NCI-H2171 (cell line): ENCODE measurements around the gene ZNF770.

Experiments
- DNase-seq: peaks from one replicate; lab custom pipeline; 2025; lab: John Stamatoyannopoulos, UW

ZNF770 gene, protein sequence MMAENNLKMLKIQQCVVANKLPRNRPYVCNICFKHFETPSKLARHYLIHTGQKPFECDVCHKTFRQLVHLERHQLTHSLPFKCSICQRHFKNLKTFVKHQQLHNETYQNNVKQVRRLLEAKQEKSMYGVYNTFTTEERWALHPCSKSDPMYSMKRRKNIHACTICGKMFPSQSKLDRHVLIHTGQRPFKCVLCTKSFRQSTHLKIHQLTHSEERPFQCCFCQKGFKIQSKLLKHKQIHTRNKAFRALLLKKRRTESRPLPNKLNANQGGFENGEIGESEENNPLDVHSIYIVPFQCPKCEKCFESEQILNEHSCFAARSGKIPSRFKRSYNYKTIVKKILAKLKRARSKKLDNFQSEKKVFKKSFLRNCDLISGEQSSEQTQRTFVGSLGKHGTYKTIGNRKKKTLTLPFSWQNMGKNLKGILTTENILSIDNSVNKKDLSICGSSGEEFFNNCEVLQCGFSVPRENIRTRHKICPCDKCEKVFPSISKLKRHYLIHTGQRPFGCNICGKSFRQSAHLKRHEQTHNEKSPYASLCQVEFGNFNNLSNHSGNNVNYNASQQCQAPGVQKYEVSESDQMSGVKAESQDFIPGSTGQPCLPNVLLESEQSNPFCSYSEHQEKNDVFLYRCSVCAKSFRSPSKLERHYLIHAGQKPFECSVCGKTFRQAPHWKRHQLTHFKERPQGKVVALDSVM

GRCh38 chr15:34988027-34988902, at the start of gene ZNF770:
ZNF770 (minus strand) TSS chr15:34988287; CDS start chr15:34983434, 4,853 bp downstream.
- peak; percentile 78 for DNase-seq

DNA sequence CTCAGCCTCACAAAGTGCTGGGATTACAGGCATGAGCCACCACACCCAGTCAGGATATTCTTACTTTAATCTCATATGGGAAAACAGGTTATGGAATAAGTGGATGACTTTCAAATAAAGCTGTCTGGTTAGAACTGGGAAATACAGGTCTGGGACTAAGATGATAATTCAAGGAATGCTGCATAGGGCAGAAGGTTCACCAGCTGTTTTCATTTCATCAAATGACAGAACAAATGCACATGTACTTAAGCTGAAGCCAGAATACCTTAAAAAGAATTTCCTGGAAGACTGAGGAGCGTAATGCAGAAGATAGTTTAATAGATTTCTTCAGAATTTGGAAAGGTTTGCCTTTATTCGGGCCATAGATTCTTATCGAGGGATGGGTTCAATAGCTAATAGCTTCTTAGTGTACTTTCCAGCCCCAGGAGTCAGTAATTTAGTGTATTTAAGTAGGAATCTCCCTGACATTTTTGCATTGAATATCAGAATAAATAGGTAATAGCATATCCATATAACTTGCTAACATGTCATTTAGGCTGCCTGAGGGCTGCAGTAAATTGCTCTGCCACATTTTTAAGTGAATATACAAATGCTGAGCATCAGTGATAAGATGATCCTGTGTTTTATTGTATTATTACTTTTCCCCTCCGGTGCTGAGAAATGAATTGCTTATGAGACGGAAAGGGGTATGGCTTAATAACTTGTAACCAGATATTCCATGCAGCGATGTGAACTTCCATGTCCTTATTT, 40.3 kb upstream of the ZNF770 start:
- no peak for DNase-seq

GRCh38 chr15:35023804-35024203, 35.7 kb upstream of the ZNF770 start:
- no peak for DNase-seq

GRCh38 chr15:35020974-35021373, 32.9 kb upstream of the ZNF770 start:
- DNase-seq: no peak

GRCh38 chr15:35019404-35020327, 31.6 kb upstream of the ZNF770 start:
- no peak for DNase-seq

DNA sequence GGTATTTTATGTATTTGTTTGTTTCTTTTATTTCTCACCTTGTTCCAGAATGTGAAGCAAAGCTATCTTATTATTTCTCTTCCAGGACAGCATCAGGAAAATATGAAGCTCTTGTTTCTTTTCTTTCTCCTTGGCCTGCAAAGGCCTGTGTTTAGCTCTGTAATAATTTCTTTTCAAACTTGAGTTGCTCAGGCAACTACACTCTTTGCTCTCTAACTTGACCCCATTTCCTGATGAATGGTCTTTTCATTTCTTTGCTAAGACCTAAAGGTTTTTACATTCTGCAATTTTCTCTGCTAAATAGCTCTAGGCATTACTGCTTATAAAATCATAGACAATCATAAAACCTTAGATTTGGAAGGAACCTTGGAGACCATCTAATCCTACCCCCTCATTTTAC, 26.2 kb upstream of the ZNF770 start:
- no peak for DNase-seq

- no peak for DNase-seq
Observed at GRCh38 chr15:35013370-35013769, 25.3 kb upstream of the ZNF770 start.

DNA sequence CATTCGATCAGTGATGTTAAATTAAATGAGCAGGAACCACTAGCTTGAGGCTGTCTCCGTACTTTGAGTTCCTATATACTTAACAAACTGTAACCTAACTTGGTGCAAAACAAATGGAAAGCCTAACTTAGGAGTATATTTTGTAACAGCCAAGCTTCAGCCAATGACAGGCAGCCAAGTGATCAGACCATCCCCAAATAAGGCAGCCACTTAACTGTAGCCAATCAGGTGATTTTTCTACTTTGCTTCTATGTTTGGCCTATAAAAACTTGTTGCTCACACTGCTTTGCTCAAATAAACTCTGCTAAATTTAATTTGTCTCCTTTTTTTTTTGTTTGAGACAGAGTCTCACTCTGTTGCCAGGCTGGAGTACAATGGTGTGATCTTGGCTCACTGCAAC, 19.3 kb upstream of the ZNF770 start:
- DNase-seq: no peak

DNA sequence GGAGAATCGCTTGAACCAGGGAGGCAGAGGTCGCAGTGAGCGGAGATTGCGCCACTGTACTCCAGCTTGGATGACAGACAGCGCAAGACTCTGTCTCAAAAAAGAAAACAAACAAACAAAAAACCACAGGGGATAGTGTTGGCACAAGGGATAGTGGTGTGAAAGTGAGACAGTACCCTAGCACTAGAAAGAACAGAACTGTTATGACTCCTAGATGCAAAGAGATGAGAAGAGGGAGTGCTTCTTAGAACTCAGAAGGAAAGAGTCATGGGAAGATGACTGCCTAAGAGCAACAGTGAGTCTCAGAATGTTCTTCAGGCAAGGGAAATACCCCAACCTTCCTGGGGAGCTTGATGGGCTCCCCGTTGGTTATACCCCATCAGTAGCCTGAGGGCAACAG, 17.8 kb upstream of the ZNF770 start:
- DNase-seq: no peak

DNA sequence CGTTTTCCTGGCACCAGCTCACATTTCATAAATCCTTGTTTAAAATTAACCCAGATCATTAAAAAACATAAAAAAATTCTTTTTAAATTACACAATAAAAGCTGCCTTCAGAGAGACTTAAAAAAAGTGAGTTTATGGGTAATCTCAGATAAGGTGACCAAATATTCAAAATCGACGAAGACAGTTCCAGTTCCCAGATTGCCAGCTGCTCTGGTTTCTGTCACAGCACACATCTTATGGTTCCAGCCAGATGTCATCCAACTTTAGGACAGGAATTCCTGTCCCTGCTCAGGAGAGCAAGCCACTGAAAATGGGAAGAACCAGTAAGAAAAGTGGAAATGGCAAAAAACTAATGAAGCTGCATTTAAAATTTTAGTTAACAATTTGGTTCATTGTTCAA, 15.8 kb upstream of the ZNF770 start:
- DNase-seq: no peak

DNA sequence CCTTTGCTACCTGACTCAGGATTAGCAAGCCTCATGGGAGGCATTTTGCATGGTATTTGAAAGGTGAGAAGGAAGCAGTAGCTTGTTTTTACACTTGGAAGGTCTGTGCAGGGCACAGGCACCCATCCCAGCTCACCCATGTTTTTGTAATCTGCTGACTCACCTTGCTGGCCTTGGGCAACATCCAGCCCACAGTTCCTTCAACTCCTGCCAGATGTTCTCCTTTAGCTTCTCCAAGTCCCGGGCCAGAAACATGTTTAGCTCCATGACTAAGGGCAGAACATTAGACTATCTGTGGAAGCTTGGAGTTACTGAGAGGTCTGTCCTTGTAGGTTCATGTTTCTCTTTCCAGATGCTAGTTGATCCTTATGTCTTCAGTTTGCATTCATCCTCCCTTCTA, 12.4 kb upstream of the ZNF770 start:
- no peak for DNase-seq

- no peak for DNase-seq
Observed at GRCh38 chr15:34999906-35000305, 11.8 kb upstream of the ZNF770 start.

GRCh38 chr15:34994925-34995324, 6.8 kb upstream of the ZNF770 start:
- DNase-seq: no peak

DNA sequence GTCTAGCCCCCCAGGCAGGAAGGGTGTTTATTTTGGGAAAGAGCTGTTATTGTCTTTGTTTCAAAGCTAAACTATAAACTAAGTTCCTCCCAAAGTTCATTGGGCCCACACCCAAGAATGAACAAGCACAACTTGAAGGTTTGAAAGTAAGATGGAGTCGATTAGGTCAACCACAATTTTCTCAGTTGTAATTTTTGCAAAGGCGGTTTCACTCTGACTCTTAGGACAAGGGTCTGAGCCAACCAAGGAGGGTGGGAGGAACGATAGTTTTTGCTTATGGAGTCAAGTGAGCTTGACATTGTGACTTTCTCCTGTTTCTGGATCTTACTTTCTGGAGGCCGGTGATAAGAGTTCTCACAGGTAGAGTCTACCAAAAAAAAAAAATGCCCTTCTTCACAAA, 5.8 kb upstream of the ZNF770 start:
- DNase-seq: no peak

DNA sequence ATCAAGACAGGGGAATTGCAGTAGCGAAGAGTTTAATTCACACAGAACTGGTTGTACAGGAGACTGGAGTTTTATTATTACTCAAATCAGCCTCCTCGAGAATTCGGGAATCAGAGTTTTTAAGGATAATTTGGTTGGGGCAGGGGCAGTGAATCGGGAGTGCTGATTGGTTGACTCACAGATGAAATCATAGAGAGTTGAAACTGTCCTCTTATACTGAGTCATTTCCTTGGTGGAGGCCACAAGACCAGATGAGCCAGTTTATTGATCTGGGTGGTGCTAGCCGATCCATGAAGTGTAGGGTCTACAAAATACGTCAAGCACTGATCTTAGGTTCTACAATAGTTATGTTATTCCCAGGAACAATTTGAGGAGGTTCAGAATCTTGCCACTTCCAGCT, 5.3 kb upstream of the ZNF770 start:
- DNase-seq: no peak

GRCh38 chr15:34987609-34988026, 469 bp downstream of the ZNF770 start:
- no peak for DNase-seq

DNA sequence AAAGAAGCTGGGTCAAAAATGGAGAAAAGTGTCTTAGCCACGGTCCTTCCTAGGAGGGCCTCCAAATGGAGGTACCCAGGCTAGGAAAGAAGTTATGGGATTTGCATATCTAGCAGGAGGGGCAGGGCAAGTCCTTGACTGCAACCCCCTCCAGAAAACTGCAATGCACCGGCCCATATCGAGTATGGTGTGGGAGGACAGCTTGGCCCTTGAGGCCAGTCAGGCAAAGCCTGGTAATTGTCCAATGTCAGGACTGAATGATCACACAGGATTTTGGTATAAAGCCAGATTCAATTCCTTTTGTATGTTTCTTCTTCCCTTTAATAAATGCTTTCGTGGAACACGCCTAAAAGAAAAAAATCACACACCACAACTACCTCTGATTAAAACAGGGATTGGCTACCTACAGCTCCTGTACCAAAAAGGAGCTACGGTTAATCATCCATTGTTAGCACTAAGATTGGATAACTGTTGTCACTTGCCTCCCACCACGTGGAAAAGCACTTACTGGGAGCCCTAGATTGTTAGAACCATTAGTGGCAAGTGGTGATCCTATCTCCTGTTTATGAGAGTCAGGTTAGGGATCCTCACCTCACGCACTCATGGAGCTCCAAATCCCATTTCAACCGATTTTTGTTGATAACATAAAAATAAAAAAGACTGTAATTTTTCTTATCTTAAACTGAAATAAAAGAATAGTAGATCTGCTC, 1.2 kb downstream of the ZNF770 start:
- no peak for DNase-seq

DNA sequence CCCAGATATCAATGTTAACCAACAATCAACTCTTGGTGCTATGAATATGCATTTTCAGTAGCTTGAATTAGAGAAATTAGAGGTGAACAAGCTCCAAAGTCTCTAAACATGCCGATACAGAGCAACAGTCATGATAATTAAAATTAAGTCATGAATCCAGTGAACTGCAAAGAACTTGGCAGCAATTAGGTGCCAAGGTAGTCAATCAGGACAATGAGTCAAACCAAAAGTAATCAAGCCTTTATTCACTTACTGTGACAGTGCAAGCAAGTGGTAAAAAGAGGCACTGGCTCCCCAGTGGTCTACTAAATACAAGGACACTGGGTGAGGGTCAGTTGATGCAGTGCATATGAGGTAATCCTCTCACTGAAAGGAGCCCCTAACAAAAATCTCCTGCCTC, 1.8 kb downstream of the ZNF770 start:
- DNase-seq: no peak

- DNase-seq: no peak
Observed at GRCh38 chr15:34984889-34985630, 3.0 kb downstream of the ZNF770 start.
